GM23338 (cell line): ENCODE measurements around the gene IGFBP7. TPM values are rescaled to one million over a fixed set of nuclear protein-coding genes. Genes with fewer than 3 reads are reported as not detected.

Experiments
- ATAC-seq: fragments of 200-7000 bp; cut with Tn5 transposase; 3 replicates; pipeline ENCODE4 v1.9.1; 2020
- DNase-seq: peaks from one replicate; pipeline ENCODE4 v3.0.0-alpha.2; 2015; ENCODE audit warnings: low spot score
- H2AFZ ChIP-seq: fragments of 200-600 bp; sonication (generic); 2 replicates; pipeline ENCODE4 v1.8.0; 2016; ENCODE audit warnings: antibody characterized with exemption, mild to moderate bottlenecking, moderate library complexity
- H3F3A ChIP-seq: fragments of 200-600 bp; sonication (generic); replicated peaks from 2 replicates; pipeline ENCODE4 v1.8.0; 2017; ENCODE audit warnings: antibody characterized with exemption, mixed run types, low read depth
- H3K27ac ChIP-seq: fragments of 200-600 bp; sonication (generic); 2 replicates; pipeline ENCODE4 v1.6.1; 2016; ENCODE audit warnings: low read depth
- H3K27me3 ChIP-seq: fragments of 200-600 bp; sonication (generic); 2 replicates; pipeline ENCODE4 v1.8.0; 2016; ENCODE audit warnings: mild to moderate bottlenecking, mixed run types, moderate library complexity; ENCODE audit not compliant: insufficient read depth
- H3K36me3 ChIP-seq: fragments of 200-600 bp; sonication (generic); 2 replicates; pipeline ENCODE4 v1.8.0; 2016; ENCODE audit warnings: mild to moderate bottlenecking; ENCODE audit not compliant: insufficient read depth
- H3K4me1 ChIP-seq: fragments of 200-600 bp; sonication (generic); 2 replicates; pipeline ENCODE4 v1.8.0; 2016; ENCODE audit warnings: mild to moderate bottlenecking, moderate library complexity; ENCODE audit not compliant: insufficient read depth
- H3K4me2 ChIP-seq: fragments of 200-600 bp; sonication (generic); 2 replicates; pipeline ENCODE4 v1.7.1; 2017; ENCODE audit warnings: mixed run types
- H3K4me3 ChIP-seq: fragments of 200-600 bp; sonication (generic); 2 replicates; pipeline ENCODE4 v1.6.1; 2016; ENCODE audit warnings: mixed run types
- H3K79me2 ChIP-seq: fragments of 200-600 bp; sonication (generic); replicated peaks from 2 replicates; pipeline ENCODE4 v1.8.0; 2017; ENCODE audit warnings: mild to moderate bottlenecking; ENCODE audit not compliant: insufficient read depth
- H3K9me2 ChIP-seq: fragments of 200-600 bp; sonication (generic); 2 replicates; pipeline ENCODE4 v1.8.0; 2017; ENCODE audit not compliant: insufficient read depth
- H4K20me1 ChIP-seq: fragments of 200-600 bp; sonication (generic); replicated peaks from 2 replicates; pipeline ENCODE4 v1.8.0; 2017; ENCODE audit warnings: mild to moderate bottlenecking; ENCODE audit not compliant: insufficient read depth
- H3K27ac Mint-ChIP-seq: 2 replicates; pipeline ENCODE4 v1.8.0; 2020; ENCODE audit warnings: inconsistent platforms, mild to moderate bottlenecking, moderate library complexity, mixed read lengths
- H3K27me3 Mint-ChIP-seq: 3 replicates; pipeline ENCODE4 v1.8.0; 2022; ENCODE audit warnings: low read depth, mild to moderate bottlenecking, moderate library complexity, mixed read lengths, inconsistent platforms; ENCODE audit not compliant: insufficient read depth, poor library complexity
- H3K36me3 Mint-ChIP-seq: 3 replicates; pipeline ENCODE4 v1.8.0; 2021; ENCODE audit warnings: low read depth, mild to moderate bottlenecking, inconsistent platforms, moderate library complexity, mixed read lengths
- H3K4me1 Mint-ChIP-seq: 3 replicates; pipeline ENCODE4 v1.8.0; 2020; ENCODE audit warnings: mild to moderate bottlenecking, inconsistent platforms, mixed read lengths
- H3K4me3 Mint-ChIP-seq: 3 replicates; pipeline ENCODE4 v1.8.0; 2021; ENCODE audit warnings: moderate library complexity, mild to moderate bottlenecking, inconsistent platforms, mixed read lengths
- H3K9me3 Mint-ChIP-seq: 3 replicates; pipeline ENCODE4 v1.8.0; 2020; ENCODE audit warnings: moderate library complexity, mild to moderate bottlenecking, inconsistent platforms, mixed read lengths
- EZH2phosphoT487 ChIP-seq: fragments of 200-600 bp; sonication (generic); IDR thresholded peaks from one replicate; pipeline ENCODE4 v1.8.1; 2018; ENCODE audit warnings: antibody characterized with exemption; ENCODE audit not compliant: unreplicated experiment
- JUNB ChIP-seq: IDR thresholded peaks from one replicate; pipeline ENCODE4 v1.6.1; 2016; ENCODE audit warnings: antibody characterized with exemption; ENCODE audit not compliant: unreplicated experiment
- NANOG ChIP-seq: IDR thresholded peaks from 2 replicates; pipeline ENCODE4 v1.6.1; 2016; ENCODE audit warnings: antibody characterized with exemption, borderline replicate concordance
- POLR2AphosphoS5 ChIP-seq: IDR thresholded peaks from 2 replicates; pipeline ENCODE4 v1.6.1; 2016; ENCODE audit warnings: antibody characterized with exemption, low read depth
- STAT1 ChIP-seq: IDR thresholded peaks from one replicate; pipeline ENCODE4 v1.6.1; 2016; ENCODE audit warnings: antibody characterized with exemption; ENCODE audit not compliant: unreplicated experiment
- ZNF114 ChIP-seq: fragments of 250-450 bp; sonication (Bioruptor Pico); IDR thresholded peaks from 2 replicates; pipeline ENCODE4 v1.5.0; 2020; ENCODE audit warnings: mild to moderate bottlenecking, moderate library complexity
- ZNF331 ChIP-seq: fragments of 250-450 bp; sonication (Bioruptor Pico); IDR thresholded peaks from 2 replicates; pipeline ENCODE4 v1.5.0; 2020; ENCODE audit warnings: low read depth, mild to moderate bottlenecking, moderate library complexity
- polyA plus RNA-seq: library from polyadenylated mRNA; unstranded; fragments of >200 nt; fragmentation: Nextera tagmentation; extraction: Ambion mirVana; gene quantifications from 2 replicates; pipeline ENCODE4 v1.2.1, GENCODE V29; 2016
- total RNA-seq: library from RNA; depleted of rRNA; stranded (reverse); fragments of >200 nt; shearing (Covaris generic); gene quantifications from 2 replicates; pipeline ENCODE4 v1.2.3, GENCODE V29; 2014
- TF ChIP-seq, protein P1 (sequence below), 2 experiments: fragments of 200-600 bp in 1 of 2; sonication (generic) in 1 of 2; conservative IDR thresholded peaks; 2 replicates each; pipeline versions ENCODE4 v1.5.1 to v1.6.1; 2016 to 2017; ENCODE audit warnings: antibody characterized with exemption in 2 of 2, low read depth in 2 of 2, mild to moderate bottlenecking in 2 of 2, moderate library complexity in 1 of 2
- TF ChIP-seq, protein P2 (sequence below): IDR thresholded peaks from one replicate; pipeline ENCODE4 v1.6.1; 2018; ENCODE audit warnings: antibody characterized with exemption; ENCODE audit not compliant: unreplicated experiment
- TF ChIP-seq, protein P3 (sequence below): IDR thresholded peaks from 2 replicates; pipeline ENCODE4 v1.6.1; 2016; ENCODE audit warnings: antibody characterized with exemption
- TF ChIP-seq, protein P4 (sequence below): fragments of 250-450 bp; sonication (Bioruptor Pico); IDR thresholded peaks from 2 replicates; pipeline ENCODE4 v1.5.0; 2020; ENCODE audit warnings: mild to moderate bottlenecking, moderate library complexity

Gene IGFBP7
- total and polyA plus RNA-seq, 2 experiments from 2014 or later: 0.49 to 7.9 TPM

DNA sequence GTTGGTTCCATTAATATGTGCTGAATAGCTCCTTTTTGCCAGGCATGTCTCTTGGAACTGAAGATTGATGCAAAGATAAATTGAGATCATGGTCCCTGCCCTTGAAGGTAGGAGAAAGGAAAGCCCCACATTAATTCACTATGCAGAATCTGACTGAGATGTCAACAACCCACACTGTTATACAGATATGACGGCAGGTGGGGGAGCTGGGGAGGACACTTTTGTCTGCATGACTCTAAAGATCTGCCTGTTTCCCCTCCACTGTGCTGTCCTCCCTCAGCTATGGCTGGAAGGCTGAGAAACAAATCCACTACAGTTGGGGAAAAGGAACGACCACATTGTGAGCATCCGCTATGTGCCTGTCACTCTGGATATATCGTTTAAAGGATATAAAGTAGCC is 36.3 kb upstream of the IGFBP7 start (continued):
- TF ChIP-seq EZH2phosphoT487: no peak
- TF ChIP-seq, protein P1, sequence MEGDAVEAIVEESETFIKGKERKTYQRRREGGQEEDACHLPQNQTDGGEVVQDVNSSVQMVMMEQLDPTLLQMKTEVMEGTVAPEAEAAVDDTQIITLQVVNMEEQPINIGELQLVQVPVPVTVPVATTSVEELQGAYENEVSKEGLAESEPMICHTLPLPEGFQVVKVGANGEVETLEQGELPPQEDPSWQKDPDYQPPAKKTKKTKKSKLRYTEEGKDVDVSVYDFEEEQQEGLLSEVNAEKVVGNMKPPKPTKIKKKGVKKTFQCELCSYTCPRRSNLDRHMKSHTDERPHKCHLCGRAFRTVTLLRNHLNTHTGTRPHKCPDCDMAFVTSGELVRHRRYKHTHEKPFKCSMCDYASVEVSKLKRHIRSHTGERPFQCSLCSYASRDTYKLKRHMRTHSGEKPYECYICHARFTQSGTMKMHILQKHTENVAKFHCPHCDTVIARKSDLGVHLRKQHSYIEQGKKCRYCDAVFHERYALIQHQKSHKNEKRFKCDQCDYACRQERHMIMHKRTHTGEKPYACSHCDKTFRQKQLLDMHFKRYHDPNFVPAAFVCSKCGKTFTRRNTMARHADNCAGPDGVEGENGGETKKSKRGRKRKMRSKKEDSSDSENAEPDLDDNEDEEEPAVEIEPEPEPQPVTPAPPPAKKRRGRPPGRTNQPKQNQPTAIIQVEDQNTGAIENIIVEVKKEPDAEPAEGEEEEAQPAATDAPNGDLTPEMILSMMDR (conservative IDR thresholded peaks at IDR 0.05; ENCODE audit: low read depth in 2 of 2): no peak
- TF ChIP-seq STAT1: no peak

DNA sequence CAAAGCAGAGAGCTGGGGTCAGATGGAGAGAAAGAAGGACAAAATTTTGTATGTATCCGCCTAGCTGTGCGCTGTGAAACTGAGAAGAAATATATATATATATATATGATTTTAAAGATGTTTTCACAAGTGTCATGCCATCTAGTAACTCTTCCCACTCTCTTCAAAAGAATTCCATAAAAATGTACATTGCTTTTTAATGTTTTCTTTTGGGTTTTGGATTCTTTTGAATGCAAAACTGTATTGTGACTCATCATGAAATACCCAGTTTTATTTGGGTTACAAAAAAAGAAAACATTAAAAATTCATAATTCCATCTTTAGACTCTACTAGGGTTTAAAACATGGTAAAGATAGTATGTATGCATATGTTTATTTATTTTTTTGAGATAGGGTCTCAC is 34.3 kb upstream of the IGFBP7 start:
- Mint-ChIP-seq H3K27ac (no peak overlapping the region), H3K27me3 (peaks cover 7% of the 10 kb centered on the region), H3K4me1 (no peaks in the 10 kb centered on the region)

More for the DNA sequence above, 34.3 kb upstream of the IGFBP7 start:
- Histone ChIP-seq H2AFZ (no peak overlapping the region), H3K79me2 (no peaks in the 10 kb centered on the region), H3K9me2 (no peaks in the 10 kb centered on the region), H3K36me3 (no peaks in the 10 kb centered on the region), H3K27me3 (no peaks in the 10 kb centered on the region), H3K27ac (no peak overlapping the region), H3K4me3 (no peak overlapping the region), H3K4me1 (no peaks in the 10 kb centered on the region), H4K20me1 (no peaks in the 10 kb centered on the region), H3K4me2 (no peak overlapping the region), H3F3A (no peaks in the 10 kb centered on the region)
- no peak for ATAC-seq
- Mint-ChIP-seq H3K4me3 (no peak overlapping the region), H3K9me3 (peaks cover 5% of the 10 kb centered on the region), H3K36me3 (no peaks in the 10 kb centered on the region)
- no peak for DNase-seq
- TF ChIP-seq POLR2AphosphoS5: no peak
- TF ChIP-seq JUNB: no peak
- no peak for TF ChIP-seq ZNF114
- TF ChIP-seq, protein P2, sequence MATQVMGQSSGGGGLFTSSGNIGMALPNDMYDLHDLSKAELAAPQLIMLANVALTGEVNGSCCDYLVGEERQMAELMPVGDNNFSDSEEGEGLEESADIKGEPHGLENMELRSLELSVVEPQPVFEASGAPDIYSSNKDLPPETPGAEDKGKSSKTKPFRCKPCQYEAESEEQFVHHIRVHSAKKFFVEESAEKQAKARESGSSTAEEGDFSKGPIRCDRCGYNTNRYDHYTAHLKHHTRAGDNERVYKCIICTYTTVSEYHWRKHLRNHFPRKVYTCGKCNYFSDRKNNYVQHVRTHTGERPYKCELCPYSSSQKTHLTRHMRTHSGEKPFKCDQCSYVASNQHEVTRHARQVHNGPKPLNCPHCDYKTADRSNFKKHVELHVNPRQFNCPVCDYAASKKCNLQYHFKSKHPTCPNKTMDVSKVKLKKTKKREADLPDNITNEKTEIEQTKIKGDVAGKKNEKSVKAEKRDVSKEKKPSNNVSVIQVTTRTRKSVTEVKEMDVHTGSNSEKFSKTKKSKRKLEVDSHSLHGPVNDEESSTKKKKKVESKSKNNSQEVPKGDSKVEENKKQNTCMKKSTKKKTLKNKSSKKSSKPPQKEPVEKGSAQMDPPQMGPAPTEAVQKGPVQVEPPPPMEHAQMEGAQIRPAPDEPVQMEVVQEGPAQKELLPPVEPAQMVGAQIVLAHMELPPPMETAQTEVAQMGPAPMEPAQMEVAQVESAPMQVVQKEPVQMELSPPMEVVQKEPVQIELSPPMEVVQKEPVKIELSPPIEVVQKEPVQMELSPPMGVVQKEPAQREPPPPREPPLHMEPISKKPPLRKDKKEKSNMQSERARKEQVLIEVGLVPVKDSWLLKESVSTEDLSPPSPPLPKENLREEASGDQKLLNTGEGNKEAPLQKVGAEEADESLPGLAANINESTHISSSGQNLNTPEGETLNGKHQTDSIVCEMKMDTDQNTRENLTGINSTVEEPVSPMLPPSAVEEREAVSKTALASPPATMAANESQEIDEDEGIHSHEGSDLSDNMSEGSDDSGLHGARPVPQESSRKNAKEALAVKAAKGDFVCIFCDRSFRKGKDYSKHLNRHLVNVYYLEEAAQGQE: no peak
- TF ChIP-seq, protein P3, sequence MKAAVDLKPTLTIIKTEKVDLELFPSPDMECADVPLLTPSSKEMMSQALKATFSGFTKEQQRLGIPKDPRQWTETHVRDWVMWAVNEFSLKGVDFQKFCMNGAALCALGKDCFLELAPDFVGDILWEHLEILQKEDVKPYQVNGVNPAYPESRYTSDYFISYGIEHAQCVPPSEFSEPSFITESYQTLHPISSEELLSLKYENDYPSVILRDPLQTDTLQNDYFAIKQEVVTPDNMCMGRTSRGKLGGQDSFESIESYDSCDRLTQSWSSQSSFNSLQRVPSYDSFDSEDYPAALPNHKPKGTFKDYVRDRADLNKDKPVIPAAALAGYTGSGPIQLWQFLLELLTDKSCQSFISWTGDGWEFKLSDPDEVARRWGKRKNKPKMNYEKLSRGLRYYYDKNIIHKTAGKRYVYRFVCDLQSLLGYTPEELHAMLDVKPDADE: no peak
- TF ChIP-seq EZH2phosphoT487: no peak
- TF ChIP-seq, protein P1 (conservative IDR thresholded peaks at IDR 0.05; ENCODE audit: low read depth in 2 of 2): no peak
- TF ChIP-seq NANOG: no peak
- TF ChIP-seq, protein P4, sequence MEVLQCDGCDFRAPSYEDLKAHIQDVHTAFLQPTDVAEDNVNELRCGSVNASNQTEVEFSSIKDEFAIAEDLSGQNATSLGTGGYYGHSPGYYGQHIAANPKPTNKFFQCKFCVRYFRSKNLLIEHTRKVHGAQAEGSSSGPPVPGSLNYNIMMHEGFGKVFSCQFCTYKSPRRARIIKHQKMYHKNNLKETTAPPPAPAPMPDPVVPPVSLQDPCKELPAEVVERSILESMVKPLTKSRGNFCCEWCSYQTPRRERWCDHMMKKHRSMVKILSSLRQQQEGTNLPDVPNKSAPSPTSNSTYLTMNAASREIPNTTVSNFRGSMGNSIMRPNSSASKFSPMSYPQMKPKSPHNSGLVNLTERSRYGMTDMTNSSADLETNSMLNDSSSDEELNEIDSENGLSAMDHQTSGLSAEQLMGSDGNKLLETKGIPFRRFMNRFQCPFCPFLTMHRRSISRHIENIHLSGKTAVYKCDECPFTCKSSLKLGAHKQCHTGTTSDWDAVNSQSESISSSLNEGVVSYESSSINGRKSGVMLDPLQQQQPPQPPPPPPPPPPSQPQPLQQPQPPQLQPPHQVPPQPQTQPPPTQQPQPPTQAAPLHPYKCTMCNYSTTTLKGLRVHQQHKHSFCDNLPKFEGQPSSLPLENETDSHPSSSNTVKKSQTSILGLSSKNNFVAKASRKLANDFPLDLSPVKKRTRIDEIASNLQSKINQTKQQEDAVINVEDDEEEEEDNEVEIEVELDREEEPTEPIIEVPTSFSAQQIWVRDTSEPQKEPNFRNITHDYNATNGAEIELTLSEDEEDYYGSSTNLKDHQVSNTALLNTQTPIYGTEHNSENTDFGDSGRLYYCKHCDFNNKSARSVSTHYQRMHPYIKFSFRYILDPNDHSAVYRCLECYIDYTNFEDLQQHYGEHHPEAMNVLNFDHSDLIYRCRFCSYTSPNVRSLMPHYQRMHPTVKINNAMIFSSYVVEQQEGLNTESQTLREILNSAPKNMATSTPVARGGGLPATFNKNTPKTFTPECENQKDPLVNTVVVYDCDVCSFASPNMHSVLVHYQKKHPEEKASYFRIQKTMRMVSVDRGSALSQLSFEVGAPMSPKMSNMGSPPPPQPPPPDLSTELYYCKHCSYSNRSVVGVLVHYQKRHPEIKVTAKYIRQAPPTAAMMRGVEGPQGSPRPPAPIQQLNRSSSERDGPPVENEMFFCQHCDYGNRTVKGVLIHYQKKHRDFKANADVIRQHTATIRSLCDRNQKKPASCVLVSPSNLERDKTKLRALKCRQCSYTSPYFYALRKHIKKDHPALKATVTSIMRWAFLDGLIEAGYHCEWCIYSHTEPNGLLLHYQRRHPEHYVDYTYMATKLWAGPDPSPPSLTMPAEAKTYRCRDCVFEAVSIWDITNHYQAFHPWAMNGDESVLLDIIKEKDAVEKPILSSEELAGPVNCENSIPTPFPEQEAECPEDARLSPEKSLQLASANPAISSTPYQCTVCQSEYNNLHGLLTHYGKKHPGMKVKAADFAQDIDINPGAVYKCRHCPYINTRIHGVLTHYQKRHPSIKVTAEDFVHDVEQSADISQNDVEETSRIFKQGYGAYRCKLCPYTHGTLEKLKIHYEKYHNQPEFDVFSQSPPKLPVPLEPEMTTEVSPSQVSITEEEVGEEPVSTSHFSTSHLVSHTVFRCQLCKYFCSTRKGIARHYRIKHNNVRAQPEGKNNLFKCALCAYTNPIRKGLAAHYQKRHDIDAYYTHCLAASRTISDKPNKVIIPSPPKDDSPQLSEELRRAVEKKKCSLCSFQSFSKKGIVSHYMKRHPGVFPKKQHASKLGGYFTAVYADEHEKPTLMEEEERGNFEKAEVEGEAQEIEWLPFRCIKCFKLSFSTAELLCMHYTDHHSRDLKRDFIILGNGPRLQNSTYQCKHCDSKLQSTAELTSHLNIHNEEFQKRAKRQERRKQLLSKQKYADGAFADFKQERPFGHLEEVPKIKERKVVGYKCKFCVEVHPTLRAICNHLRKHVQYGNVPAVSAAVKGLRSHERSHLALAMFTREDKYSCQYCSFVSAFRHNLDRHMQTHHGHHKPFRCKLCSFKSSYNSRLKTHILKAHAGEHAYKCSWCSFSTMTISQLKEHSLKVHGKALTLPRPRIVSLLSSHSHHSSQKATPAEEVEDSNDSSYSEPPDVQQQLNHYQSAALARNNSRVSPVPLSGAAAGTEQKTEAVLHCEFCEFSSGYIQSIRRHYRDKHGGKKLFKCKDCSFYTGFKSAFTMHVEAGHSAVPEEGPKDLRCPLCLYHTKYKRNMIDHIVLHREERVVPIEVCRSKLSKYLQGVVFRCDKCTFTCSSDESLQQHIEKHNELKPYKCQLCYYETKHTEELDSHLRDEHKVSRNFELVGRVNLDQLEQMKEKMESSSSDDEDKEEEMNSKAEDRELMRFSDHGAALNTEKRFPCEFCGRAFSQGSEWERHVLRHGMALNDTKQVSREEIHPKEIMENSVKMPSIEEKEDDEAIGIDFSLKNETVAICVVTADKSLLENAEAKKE (CRISPR knock-in tag): no peak
- TF ChIP-seq ZNF331 (CRISPR knock-in tag): no peak
